ENCODE measurements around the gene DYNLRB1. TPM values are rescaled to one million over a fixed set of nuclear protein-coding genes. Genes with fewer than 3 reads are reported as not detected.
A peak's percentile ranks its signal among the peaks of the same experiment; 100 is the strongest.
"Not testable (repeated sequence)": the region's sequence is repeated elsewhere in the genome, so short reads cannot be mapped to it uniquely, and the experiment has no call there.

DYNLRB1 gene
- total and polyA plus RNA-seq, 11 donors, result 129 to 405 (median 147) TPM

DNA sequence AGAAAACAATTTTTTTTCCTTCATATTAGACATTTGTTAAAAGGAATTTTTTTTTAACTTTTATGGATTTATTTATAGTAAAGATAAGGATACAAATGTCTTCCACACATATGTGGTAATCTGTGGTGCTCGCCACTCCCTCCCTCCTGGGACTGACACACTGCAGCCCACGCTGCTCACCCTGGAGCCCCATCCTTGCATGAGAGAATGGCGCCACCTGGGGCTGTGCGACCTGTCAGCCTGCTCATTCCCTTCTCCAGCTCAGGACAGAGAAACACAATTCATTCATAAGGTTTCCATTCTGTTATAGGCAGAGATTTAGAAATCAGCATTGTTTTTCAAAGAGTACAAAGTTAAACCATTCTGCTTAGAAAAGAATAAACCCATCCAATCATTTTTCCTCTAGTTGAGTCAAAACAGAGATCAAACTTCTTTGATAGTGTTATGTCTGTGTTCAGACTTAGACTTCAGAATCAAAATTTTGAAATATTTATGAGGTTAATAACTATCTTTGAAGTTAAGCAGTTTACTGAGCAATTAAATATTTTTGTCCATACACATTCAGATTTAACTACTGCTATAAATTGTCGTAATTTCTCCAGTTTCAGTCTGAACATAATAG lies 42.8 kb upstream of the DYNLRB1 start:
- no peak overlapping the region for H3K4me3 ChIP-seq
- peaks cover 0 to 67% (median 40%) of the 10 kb centered on the region in 9 donors for H3K36me3 ChIP-seq
- peak; percentile 44 to 66 (median 52) for DNase-seq
- 53 to 65% (median 55%) methylated on average over 5 of the region's 5 CpGs for WGBS, 4 donors
- H3K4me1 ChIP-seq, result peaks cover 0 to 29% (median 16%) of the 10 kb centered on the region in 12 donors
- ATAC-seq, result peak; percentile 75 to 90 (median 87)
- H3K9me3 ChIP-seq, result no peaks in the 10 kb centered on the region
- intact Hi-C loops (cut with DNase I), result loop anchor here in 5 of 10 donors (5.0 to 10.0 kb wide), 3 partner anchors 51 to 161 kb away; no protein-coding TSS in a partner anchor
- no peak for TF ChIP-seq POLR2A (IDR thresholded peaks at IDR 0.05)
- TF ChIP-seq, protein P1, sequence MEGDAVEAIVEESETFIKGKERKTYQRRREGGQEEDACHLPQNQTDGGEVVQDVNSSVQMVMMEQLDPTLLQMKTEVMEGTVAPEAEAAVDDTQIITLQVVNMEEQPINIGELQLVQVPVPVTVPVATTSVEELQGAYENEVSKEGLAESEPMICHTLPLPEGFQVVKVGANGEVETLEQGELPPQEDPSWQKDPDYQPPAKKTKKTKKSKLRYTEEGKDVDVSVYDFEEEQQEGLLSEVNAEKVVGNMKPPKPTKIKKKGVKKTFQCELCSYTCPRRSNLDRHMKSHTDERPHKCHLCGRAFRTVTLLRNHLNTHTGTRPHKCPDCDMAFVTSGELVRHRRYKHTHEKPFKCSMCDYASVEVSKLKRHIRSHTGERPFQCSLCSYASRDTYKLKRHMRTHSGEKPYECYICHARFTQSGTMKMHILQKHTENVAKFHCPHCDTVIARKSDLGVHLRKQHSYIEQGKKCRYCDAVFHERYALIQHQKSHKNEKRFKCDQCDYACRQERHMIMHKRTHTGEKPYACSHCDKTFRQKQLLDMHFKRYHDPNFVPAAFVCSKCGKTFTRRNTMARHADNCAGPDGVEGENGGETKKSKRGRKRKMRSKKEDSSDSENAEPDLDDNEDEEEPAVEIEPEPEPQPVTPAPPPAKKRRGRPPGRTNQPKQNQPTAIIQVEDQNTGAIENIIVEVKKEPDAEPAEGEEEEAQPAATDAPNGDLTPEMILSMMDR (IDR thresholded peaks at IDR 0.05), result peak in 10 of 12 donors; percentile 12 to 56 (median 38)
- peak overlapping the region in 5 of 12 donors; percentile 3 to 21 (median 11) for H3K27ac ChIP-seq
- no peaks in the 10 kb centered on the region for H3K27me3 ChIP-seq

- peak overlapping the region in 2 of 12 donors; percentile 7 to 15 for H3K4me3 ChIP-seq
- H3K27ac ChIP-seq, result peak overlapping the region in 2 of 12 donors; percentile 15 to 31
- peaks cover 0 to 71% (median 49%) of the 10 kb centered on the region in 9 donors for H3K36me3 ChIP-seq
- no peak for TF ChIP-seq POLR2A (IDR thresholded peaks at IDR 0.05)
- TF ChIP-seq, protein P1 (IDR thresholded peaks at IDR 0.05), result peak; percentile 49 to 88 (median 68)
- DNase-seq, result peak; percentile 52 to 73 (median 57)
- ATAC-seq, result peak in 3 of 4 donors; percentile 76 to 94 (median 86)
- no peaks in the 10 kb centered on the region for H3K27me3 ChIP-seq
- WGBS, 4 donors, result 18 to 26% (median 21%) methylated on average over 38 of the region's 38 CpGs
- peaks cover 0 to 29% (median 16%) of the 10 kb centered on the region in 12 donors for H3K4me1 ChIP-seq
- H3K9me3 ChIP-seq, result no peaks in the 10 kb centered on the region
- intact Hi-C loops (cut with DNase I), result loop anchor here in 6 of 10 donors (2.0 to 10.0 kb wide), 5 partner anchors 49 to 164 kb away; no protein-coding TSS in a partner anchor
Observed at GRCh38 chr20:34475979-34476736, 40.1 kb upstream of the DYNLRB1 start.

DNA sequence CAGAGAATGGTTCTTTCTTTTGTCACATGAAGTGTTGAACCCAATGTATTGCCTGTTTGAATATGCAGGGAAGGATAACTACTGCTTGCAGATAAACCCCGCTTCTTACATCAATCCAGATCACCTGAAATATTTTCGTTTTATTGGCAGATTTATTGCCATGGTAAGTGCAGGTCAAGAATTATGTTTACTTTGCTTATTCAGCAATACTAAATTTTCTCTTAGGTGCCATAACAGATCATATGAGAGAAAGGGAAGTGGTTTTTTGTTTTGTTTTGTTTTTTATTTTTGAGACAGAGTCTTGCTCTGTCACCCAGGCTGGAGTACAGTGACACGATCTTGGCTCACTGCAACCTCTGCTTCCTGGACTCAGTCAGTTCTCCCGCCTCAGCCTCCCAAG lies 36.6 kb upstream of the DYNLRB1 start:
- peaks cover 0 to 81% (median 69%) of the 10 kb centered on the region in 9 donors for H3K36me3 ChIP-seq
- no peak for ATAC-seq
- TF ChIP-seq POLR2A (IDR thresholded peaks at IDR 0.05), result no peak
- TF ChIP-seq, protein P1 (IDR thresholded peaks at IDR 0.05), result no peak
- no peaks in the 10 kb centered on the region for H3K9me3 ChIP-seq
- no peak for DNase-seq
- no peak overlapping the region for H3K27ac ChIP-seq
- no peaks in the 10 kb centered on the region for H3K27me3 ChIP-seq
- peaks cover 0 to 11% (median 4%) of the 10 kb centered on the region in 12 donors for H3K4me1 ChIP-seq
- intact Hi-C loops (cut with DNase I), result loop anchor here in 5 of 10 donors (5.0 to 10.0 kb wide), 4 partner anchors 45 to 167 kb away; no protein-coding TSS in a partner anchor
- no peak overlapping the region for H3K4me3 ChIP-seq
- WGBS, 4 donors, result 93 to 98% (median 94%) methylated on average over 4 of the region's 4 CpGs

DNA sequence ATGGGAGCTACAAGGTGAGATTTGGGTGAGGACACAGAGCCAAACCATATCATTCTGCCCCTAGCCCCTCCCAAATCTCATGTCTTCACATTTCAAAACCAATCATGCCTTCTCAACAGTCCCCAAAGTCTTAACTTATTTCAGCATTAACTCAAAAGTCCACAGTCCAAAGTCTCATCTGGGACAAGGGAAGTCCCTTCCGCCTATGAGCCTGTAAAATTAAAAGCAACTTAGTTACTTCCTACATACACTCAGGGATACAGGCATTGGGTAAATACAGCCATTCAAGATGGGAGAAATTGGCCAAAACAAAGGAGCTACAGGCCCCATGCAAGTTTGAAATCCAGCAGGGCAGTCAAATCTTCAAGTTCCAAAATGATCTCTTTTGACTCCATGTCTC lies 34.1 kb upstream of the DYNLRB1 start:
- H3K27me3 ChIP-seq; H3K4me1 ChIP-seq; H3K4me3 ChIP-seq; H3K9me3 ChIP-seq; H3K27ac ChIP-seq; ATAC-seq; intact Hi-C loops (cut with DNase I); DNase-seq: not testable (repeated sequence)
- 0 to 99% (median 45%) methylated on average over 1 of the region's 1 CpG for WGBS, 4 donors
- peaks cover 0 to 97% (median 90%) of the 10 kb centered on the region in 9 donors for H3K36me3 ChIP-seq

DNA sequence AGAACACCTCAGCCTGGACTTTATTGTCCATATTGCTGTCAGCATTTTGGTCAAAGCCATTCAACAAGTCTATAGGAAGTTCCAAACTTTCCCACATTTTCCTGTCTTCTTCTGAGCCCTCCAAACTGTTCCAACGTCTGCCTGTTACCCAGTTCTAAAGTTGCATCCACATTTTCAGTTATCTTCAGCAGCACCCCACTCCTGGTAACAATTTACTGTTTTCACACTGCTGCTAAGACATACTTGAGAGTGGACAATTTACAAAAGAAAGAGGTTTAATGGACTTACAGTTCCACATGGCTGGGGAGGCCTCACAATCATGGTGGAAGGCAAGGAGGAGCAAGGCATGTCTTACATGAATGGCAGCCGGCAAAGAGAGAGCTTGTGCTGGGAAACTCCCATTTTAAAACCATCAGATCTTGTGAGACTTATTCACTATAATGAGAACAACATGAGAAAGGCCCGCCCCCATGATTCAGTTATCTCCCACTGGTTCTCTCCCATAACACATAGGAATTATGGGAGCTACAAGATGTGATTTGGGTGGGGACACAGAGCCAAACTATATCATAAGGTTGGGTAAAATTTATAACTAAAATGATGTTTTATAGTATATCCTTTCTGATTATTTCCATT lies 32.5 kb upstream of the DYNLRB1 start:
- ATAC-seq; H3K27me3 ChIP-seq; H3K27ac ChIP-seq; intact Hi-C loops (cut with DNase I); H3K4me1 ChIP-seq; H3K4me3 ChIP-seq; DNase-seq; H3K9me3 ChIP-seq: not testable (repeated sequence)
- 95 to 100% (median 98%) methylated on average over 3 of the region's 3 CpGs for WGBS, 4 donors
- peaks cover 0 to 99% (median 90%) of the 10 kb centered on the region in 9 donors for H3K36me3 ChIP-seq
